ENCODE data around the gene DCXR.

DNA sequence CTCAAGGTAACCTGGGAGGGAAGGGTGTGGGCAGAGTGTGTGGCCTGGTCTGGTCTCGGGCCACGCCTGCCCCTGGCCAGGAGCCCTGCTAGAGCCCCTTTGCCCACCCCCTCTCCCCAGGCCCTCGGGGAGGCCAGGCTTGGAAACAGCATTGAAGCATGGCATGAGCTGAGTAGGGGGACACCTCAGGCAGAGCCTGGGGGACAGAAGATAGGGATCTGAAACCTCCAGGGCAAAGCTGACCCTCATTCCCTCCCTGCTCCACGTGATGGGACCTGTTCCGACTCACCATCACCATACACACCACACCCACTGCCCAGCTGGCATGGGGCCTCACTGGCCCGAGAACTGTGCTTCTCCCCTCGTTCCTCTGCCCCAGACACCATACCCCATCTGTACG lies 11.6 kb upstream of the DCXR start:
- TF ChIP-seq, protein P1, sequence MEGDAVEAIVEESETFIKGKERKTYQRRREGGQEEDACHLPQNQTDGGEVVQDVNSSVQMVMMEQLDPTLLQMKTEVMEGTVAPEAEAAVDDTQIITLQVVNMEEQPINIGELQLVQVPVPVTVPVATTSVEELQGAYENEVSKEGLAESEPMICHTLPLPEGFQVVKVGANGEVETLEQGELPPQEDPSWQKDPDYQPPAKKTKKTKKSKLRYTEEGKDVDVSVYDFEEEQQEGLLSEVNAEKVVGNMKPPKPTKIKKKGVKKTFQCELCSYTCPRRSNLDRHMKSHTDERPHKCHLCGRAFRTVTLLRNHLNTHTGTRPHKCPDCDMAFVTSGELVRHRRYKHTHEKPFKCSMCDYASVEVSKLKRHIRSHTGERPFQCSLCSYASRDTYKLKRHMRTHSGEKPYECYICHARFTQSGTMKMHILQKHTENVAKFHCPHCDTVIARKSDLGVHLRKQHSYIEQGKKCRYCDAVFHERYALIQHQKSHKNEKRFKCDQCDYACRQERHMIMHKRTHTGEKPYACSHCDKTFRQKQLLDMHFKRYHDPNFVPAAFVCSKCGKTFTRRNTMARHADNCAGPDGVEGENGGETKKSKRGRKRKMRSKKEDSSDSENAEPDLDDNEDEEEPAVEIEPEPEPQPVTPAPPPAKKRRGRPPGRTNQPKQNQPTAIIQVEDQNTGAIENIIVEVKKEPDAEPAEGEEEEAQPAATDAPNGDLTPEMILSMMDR (IDR thresholded peaks at IDR 0.05 in 4 of 5, conservative IDR thresholded peaks at IDR 0.05 in 1 of 5): no peak
- TF ChIP-seq POLR2A (IDR thresholded peaks at IDR 0.05): no peak

All from gastrocnemius medialis (tissue), 4 donors.